ENCODE data around the gene CPZ.
"Not testable (repeated sequence)": the region's sequence is repeated elsewhere in the genome, so short reads cannot be mapped to it uniquely, and the experiment has no call there.

CPZ gene

GRCh38 chr4:8557151-8558076 lies 35.2 kb upstream of the CPZ start:
- DNase-seq, result no peak

- no peak for DNase-seq
Observed at GRCh38 chr4:8558080-8558960, 34.2 kb upstream of the CPZ start.

- DNase-seq, result no peak
Observed at GRCh38 chr4:8559011-8559410, 33.6 kb upstream of the CPZ start.

GRCh38 chr4:8559524-8560264 lies 32.9 kb upstream of the CPZ start:
- DNase-seq, result no peak

GRCh38 chr4:8560265-8561047 lies 32.1 kb upstream of the CPZ start:
- DNase-seq, result no peak

- DNase-seq, result no peak
Observed at GRCh38 chr4:8564595-8564994, 28.0 kb upstream of the CPZ start.

GRCh38 chr4:8568068-8568668 lies 24.4 kb upstream of the CPZ start:
- no peak for DNase-seq

- no peak for DNase-seq
Observed at GRCh38 chr4:8570201-8570600, 22.4 kb upstream of the CPZ start.

GRCh38 chr4:8571702-8572685 lies 20.6 kb upstream of the CPZ start:
- no peak for DNase-seq

GRCh38 chr4:8573266-8573665 lies 19.3 kb upstream of the CPZ start:
- DNase-seq, result no peak

- DNase-seq, result no peak
Observed at GRCh38 chr4:8574796-8575370, 17.7 kb upstream of the CPZ start.

- DNase-seq, result no peak
Observed at GRCh38 chr4:8575457-8575856, 17.1 kb upstream of the CPZ start.

- DNase-seq, result not testable (repeated sequence)
Observed at GRCh38 chr4:8576591-8576990, 16.0 kb upstream of the CPZ start.

GRCh38 chr4:8577046-8577445 lies 15.5 kb upstream of the CPZ start:
- no peak for DNase-seq

GRCh38 chr4:8577972-8578371 lies 14.6 kb upstream of the CPZ start:
- DNase-seq, result no peak

GRCh38 chr4:8578717-8579116 lies 13.8 kb upstream of the CPZ start:
- DNase-seq, result no peak

- no peak for DNase-seq
Observed at GRCh38 chr4:8579526-8580320, 12.8 kb upstream of the CPZ start.

- DNase-seq, result no peak
Observed at GRCh38 chr4:8580321-8581093, 12.1 kb upstream of the CPZ start, which contains the start of gene GPR78. Gene GPR78 (plus strand): TSS chr4:8580392. CDS start chr4:8580983, 591 bp downstream.
